CD4-positive, alpha-beta T cell treated with Interleukin-12 subunit alpha and Interleukin-12 subunit beta, for 1 hour (primary cell): ENCODE results near the gene IQCH.

Experiments
- DNase-seq: peaks from one replicate; pipeline ENCODE4 v3.0.0-alpha.2; 2020

The IQCH gene

DNA sequence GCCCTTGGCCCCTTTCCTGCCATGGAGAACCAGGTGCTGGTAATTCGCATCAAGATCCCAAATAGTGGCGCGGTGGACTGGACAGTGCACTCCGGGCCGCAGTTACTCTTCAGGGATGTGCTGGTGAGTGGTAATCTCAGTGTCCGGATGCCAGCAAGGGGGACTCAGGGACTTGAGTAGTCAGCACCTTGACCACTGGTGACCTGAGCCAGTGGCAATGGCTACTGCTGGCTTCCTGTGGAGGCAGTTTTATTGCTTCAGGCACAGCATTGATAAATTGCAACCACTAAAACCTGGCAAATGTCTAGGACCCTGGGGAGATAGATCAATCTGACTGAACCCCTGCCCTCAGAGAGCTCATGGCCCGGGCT, 288.7 kb downstream of the IQCH start:
- DNase-seq, result no peak

DNA sequence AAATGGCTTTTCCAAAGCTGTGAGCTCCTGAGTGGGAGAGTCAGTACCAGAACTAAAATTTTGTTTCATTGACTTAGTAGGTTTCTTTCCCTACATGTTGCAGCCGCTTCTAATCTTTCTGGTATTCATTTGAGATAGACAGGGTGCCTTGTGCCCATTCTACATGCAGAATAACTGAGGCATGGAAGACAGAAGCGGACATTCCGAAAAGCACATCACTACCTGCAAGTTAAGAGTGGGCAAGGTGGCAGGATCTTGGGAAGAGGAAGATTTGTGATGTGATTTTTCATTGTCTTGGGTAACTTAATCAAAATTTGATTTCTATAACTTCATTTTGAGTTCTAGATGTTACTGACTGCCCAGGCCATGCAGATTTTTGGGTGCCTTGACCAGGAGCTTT, 289.9 kb downstream of the IQCH start:
- no peak for DNase-seq

DNA sequence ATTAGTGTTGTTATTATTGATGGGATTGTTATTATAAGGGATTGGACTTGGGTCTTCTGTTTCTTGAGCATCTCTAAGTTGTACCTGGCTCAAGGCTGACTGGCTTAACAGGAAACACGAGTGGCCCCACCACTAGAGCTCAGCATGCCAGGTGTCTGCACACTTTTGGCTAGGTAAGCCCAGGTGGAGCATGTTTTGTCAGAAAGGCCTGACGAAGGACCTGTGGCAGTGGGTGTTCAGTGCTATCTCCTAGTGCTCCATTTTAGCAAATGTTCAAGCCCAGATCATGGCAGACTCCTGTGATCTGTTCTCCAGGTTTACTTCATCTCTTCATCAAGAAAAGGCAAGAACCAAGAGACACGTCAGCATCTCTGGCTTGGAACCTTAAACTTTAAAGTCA, 291.3 kb downstream of the IQCH start:
- no peak for DNase-seq

DNA sequence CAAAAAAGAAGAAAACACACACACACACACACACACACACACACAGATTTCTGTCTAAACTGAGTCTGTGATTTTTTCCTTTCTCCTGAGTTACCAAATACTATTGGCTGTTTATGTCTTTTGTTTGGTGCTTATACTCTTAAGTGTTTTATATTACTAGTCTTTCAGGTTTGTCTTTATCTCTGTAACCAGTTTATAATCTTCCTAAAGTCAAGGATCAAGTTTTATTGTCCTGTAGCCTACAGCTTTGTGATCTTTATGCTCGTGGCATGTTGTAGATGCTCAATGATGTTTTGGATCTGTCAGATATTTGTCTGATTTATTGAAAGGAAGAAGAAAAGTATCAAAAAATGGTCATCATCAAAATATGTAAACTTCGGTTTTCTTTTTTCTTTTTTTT, 292.5 kb downstream of the IQCH start:
- DNase-seq, result no peak

DNA sequence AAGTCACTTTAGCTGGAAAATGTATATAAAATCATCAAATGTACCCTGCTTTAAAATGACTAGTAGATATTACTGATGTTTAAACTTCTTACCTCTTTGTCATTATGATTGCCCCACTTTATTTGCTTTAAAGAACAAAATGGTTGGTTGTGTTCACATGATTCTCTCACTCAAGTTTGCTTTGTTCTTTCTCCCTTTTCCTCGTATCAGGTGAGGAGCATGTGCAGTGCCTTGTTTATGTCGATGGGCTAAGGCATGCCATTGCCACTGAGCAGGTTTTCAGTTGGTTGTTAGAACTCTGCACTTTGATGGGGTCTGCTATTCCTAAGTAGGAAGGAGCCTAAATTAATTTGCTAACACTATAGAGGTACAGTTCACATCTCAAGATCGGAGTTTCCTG, 293.2 kb downstream of the IQCH start:
- DNase-seq, result no peak

DNA sequence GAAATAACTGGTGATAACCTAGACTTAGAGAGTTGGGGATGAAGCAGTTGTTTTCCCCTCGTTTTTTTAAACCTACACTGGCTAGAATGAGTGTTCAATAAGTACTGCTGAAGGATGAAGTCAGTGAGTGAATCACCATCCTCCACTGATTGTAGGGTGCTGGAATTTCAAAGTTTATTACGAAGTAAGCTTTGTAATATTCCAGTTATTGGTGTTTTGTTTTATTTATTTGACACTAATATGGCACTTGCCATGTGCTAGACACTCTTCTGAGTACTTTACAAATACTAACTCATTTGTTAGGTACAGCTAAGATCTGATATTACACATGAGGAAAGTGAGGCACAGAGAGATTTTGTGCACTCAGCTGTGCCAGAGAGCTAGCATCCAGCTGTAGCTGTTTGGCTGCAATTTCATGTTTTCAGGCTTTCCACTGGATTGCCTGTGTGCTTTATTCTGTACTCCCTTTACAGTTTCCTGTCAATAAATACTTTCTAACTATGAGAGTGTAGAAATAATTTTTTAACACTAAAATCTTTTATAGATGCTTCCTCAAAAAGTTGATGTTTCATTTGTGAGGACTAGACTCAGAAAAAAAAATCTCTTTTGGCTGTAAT, 293.8 kb downstream of the IQCH start:
- no peak for DNase-seq

DNA sequence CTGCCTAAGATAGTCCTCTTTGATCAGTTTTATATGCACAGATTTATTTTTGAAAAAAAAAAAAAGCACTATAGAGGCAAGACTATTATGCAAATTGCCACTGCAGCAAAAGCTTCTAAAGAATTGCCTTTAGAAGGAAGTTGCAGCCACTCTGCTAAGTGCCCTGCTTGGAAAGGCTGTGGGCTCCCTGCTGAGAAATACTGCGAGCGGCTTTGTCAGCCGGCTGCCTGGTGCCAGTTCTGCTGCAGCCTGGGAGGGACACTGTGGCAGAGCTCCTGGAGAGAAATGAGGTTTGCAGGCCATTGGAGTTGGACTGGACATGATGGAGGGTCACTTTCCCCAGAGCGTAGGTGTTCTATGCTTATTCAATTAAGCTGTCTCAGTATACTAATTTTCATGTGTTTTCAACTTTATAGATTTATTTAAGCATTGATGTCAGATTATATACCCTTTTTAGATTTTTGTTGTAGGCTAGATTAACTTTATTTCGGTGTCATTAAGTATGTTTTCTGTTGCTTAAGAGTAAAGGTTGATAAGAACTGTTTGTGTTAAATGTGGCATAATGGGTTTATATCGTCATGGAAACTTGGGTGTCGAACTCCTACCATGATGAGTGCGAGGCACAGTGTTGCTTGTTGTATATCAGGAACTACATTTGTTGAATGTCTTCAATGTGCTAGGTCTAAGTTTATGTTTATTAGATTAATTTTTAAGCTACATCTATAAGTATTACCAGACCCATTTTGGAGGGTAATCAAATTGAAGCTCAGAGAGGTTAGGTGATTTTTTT, 294.5 kb downstream of the IQCH start:
- DNase-seq, result no peak

DNA sequence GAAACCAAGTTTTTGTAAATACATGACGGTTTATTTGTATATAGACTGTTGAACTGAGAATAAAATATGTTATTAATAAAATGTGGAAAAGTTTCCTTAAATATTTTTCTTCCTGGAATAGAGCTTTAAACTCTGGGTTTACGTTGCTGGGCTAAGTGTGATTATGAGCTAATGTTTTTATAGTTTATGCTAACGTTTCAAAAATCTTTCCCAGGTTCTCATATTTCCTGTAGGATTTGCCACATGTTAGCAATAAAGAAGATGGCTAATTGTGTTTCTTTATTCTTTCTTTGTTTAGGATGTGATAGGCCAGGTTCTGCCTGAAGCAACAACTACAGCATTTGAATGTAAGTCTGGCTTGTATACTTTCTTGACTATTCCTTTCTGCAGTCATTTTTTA, 295.1 kb downstream of the IQCH start:
- no peak for DNase-seq

DNA sequence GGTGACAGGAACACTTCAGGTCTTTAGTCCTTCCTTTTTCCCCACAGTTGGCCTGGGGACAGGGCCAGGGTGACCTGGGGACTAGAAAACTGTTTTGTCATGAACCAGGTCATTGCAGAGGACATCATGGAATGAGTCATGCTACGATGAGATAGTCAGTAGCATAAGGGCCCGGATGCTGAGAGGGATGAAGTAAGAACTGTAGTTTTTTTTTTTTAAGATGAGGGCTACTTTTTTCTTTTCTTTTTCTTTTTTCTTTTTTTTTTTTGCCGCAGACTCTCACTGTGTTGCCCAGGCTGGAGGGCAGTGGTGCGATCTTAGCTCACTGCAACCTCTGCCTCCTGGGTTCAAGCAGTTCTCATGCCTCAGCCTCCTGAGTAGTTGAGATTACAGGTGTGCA, 295.9 kb downstream of the IQCH start:
- no peak for DNase-seq

DNA sequence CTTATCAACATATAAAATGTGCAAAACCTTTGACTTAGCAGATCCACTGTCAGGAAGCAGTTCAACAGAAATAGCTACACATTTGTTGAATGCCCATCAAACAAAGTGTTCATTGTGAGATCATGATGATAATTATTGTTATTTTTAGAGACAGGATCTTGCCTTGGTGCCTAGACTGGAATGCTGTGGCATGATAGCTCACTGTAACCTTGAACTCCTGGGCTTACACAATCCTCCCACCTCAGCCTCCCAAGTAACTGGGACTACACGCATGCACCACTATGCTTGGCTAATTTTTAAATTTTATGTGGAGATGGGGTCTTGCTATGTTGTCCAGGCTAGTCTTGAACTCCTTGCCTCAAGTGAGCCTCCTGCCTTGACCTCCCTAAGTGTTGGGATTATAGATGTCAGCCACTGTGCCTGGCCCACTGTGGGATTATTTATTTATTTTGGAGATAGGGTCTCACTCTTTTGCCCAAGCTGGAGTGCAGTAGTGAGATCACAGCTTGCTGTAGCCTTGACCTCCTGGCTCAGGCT, 296.7 kb downstream of the IQCH start:
- DNase-seq, result no peak
